GM21447 (cell line): ENCODE data around the gene ARHGAP15.
"Not testable (repeated sequence)": the region's sequence is repeated elsewhere in the genome, so short reads cannot be mapped to it uniquely, and the experiment has no call there.

Source experiments
- ATAC-seq: cut with Tn5 transposase; IDR thresholded peaks from one replicate; pipeline ENCODE4 v1.9.1; 2021; ENCODE audit not compliant: unreplicated experiment

ARHGAP15 gene

DNA sequence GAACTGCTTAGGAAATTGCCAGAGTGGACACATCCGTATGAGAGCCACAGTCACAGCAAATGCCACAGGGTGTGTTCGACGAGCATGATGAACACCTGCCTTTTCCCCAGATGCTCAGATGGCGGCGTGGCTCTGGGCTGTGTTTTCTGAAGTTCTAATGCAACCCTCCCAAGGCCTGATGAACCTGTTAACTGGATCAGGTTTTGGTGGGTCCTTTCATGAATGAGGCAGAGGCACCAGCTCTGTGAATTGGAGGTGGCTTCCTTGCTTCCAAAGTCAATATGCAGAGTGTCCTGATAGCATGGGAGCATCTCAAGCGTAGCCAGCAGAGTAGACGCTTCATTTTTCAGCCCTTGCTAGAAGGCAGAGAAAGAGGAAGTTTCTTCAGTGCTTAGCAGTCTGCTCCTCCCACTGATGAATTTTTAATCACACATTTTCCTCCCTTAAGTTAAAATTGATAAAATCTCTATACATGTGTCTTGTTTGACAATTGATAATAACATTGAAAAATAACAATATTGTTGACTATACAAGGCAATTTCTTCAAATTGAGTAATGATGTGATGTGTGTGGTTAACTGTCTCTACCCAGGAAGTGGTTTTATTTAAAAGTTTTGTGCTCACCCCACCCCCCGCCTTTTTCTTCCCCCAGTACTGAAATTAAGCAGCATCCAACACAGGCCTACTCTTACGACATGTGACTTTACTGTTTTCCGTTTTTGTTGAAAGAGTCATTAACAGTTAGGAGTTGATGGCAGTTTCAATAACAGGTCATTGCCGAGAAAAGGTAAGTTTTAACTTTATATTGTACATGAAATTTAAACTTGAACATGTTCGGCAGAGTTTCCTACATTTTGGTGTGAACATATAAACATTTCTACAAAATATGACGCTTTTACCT is at the start of gene ARHGAP15:
ARHGAP15 (plus strand) TSS at position 739 of the 900 bp plus-strand sequence.
- peak; percentile 87 for ATAC-seq

DNA sequence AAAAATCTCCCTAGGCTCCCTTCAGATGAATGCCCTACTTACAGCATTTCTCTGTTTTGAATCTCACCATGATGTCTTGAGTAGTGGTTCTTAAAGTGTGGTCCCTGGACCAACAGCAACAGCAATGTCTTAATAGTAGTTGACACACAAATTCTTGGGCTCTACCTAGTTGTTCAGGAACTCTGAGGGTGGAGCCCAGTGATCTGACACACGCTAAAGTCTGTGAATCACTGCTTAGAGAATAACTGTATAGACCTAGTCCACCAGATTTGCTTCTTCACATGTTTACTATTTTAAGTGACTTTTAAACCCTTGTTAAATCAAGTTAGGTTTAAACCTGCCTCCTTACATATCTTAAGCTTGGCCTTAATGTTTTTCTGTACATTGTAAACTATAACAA is 47.6 kb upstream of the ARHGAP15 start:
- ATAC-seq, result no peak

DNA sequence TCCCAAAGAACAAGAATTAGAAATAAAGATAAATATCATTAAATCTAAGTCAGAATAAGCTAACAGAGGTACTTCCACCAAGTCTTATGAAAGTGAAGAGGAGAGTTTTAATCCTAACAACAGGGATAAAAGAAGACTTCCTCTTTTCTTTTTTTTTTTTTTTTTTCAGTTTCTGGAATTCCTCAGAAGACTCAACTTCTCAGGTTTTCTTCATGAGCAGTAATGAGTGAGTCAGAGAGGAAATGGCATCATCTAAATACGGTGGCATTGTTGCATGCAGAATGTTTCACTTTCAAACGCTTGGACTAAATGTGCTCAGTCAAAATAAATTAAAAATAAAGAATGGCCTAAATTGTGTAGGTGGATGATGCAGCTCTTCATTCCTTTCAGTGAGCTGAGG is 45.6 kb upstream of the ARHGAP15 start:
- peak; percentile 39 for ATAC-seq

DNA sequence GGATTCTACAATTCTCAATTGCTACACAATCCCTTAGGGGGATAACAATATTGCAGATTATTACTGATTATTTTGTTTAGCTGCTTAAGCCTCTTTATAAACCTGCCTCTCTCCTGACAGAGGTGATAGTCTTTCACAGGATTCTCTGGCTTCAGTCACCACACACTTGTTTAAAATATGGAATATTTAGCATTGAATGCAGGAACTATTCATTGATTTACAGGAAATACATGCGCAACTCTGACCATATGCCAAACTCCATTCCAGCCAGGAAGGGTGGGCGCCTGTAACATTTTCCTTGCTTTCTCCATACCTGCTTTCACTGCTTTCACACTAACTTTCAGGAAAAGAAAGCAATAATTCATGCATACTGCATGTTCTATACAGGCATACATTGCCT is 44.8 kb upstream of the ARHGAP15 start:
- no peak for ATAC-seq

DNA sequence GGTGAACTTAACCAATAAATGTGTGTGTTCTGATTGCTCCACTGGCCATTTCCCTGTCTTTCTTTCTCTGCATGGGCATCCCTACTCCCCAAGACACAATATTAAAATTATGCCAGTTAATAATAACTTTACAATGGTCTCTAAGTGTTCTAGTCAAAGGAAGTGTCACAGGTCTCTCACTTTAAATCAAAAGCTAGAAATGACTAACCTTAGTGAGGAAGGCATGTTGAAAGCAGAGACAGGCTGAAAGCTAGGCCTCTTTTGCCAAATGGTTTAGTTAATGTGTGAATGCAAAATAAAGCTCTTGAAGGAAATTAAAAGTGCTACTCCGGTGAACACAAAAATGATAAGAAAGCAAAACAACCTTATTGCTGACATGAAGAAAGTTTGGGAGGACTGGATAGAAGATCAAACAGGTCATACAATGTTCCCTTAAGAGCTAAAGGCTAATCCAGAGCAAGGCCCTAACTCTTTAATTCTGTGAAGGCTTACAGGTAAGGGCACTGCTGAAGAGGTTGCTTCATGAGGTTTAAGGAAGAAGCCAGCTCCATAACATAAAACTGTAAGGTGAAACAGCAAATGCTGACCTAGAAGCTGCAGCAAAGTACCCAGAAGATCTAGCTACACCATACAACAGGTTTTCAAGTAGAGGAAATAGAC is 44.0 kb upstream of the ARHGAP15 start:
- peak; percentile 67 for ATAC-seq

DNA sequence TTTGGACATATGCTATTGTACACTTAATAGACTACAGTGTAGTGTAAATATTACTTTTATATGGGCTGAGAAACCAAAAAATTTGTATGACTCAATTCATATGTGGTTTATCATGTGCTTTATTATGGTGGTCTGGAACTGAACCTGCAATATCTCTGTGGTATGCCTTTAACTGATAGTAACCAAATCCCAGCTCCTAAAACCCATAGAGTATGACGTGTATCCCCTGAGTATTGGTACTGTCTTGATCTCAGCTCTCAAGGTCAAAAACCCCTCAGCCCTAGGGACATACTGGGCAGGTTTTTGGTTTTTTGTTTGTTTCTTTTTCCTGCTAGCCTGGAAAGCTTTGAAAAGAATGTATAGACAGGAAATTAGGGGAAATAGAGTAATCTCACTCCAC is 42.2 kb upstream of the ARHGAP15 start:
- no peak for ATAC-seq

DNA sequence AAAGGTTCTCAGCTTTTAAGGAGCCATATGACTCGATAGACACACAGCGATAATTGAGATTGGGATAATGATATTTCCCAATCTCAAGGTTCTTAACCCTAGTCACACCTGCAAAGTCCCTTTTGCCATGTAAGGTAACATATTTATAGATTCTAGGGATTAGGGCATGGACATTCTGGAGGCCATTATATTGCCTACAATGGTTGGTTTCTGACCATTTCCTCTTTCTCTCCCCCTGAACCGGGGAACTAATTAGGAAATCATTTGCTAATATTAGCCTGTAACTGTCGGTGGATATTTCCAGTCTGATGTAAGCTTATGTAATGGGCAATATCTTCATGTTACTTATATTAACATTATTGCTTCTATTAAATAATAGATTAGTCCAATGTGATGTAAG is 40.8 kb upstream of the ARHGAP15 start:
- no peak for ATAC-seq

DNA sequence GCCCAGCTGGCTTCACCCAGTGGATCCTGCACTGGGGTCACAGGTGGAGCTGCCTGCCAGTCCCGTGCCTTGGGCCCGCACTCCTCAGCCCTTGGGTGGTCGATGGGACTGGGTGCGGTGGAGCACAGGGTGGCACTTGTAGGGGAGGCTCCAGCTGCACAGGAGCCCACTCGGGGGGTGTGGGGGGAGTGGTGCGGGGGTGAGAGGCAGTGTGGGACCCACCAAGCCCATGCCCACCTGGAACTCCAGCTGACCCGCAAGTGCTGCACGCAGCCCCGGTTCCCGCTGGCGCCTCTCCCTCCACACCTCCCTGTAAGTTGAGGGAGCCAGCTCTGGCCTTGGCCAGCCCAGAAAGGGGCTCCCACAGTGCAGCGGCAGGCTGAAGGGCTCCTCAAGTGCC is 39.7 kb upstream of the ARHGAP15 start:
- ATAC-seq, result not testable (repeated sequence)

DNA sequence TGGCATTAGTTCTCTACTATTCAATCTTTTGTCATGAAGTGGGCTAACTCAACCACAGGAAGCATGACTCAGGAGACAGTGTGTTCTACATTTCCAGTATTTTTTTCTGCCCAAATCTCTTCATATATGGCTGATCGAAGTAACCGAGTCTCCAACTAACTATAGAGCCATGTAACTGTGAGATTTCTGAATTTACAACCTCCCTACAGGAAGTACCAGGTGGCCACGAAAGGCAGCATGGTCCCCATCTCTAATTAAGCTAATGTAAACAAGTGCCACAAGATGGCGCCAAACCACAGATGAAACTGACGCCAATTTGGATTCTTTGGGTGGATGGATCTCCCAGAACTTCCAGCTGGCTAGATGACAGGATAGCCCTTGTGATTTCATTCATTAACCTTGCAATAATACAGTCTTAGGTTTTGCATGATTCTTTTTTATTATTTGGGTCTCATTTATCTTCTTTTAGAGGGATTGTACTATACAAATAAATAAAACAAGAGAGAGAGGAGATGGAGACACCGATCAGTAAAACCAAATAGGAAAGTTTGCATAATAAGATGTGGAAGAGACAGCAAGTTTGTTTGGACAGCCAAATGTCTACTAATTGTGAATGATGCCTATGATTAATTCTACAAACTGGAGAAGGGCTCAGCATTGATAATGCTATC is 18.3 kb upstream of the ARHGAP15 start:
- ATAC-seq, result peak; percentile 87

DNA sequence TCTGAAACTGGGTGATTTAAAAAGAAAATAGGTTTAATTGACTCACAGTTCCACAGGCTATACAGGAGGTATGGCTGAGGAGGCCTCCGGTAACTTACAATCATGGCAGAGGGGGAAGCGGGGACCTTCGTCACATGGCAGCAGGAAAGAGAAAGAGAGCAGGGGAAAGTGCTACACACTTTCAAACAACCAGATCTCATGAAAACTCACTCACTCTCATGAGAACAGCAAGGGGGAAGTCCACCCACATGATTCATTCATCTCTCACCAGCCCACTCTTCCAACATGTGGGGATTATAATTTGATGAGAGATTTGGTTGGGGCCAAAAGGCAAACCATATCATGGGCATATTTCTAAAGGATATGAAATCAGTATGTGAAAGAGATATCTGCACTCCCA is 12.0 kb upstream of the ARHGAP15 start:
- ATAC-seq, result no peak

DNA sequence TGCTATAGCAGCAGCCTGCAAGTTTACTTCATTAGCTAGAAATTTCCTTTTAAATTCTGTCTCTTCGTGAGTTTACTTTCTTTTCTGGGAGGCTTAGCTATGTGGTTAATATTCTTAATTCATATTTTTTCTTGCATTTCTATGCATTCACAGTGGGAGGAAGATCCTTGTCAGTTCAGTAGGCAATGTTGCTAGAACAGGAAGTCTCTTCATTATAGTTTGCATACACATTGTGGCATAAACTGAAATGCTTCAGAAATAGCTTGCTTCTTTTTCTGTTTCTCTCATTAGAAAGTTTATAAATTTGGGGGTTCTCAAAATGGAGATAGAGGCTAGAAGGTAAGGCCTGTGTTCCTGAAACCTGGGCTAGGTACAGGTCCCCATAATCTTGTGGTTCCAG is 8.1 kb upstream of the ARHGAP15 start:
- no peak for ATAC-seq

DNA sequence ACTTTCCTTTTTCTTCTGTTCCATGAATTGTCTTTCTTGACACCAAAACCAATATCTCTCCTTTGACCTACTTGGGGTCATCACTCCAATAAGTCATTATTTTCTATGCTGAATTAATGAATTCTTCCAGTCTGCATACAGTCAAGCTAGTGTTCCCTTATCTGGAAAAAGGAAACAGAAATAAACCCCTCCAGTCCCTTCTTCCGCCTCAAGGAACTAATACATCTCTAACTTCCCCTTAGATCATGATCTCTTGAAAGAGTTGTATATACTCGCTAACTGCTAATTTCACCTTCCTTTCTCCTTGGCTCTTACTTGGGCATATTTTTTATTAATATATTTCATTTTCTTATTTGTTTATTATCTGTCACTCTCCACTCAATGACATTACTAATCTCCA is 7.3 kb upstream of the ARHGAP15 start:
- ATAC-seq, result no peak

DNA sequence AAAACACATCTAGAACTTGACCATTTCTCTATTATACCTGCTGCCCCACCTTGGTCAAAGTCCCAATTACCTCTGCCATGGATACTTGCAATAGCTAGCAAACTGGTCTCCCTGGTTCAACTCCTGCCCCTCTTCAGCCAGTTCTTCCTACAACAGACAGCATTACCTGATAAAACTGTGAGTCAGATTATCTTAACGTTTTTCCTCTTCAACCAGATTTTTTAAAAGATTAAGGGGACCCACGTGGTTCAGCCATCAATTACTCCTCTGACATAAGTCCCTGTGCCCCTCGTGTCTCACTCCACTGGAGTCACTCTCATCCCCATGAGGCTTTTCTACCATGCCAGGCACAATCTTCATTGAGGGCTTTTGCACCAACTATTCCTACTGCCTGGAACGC is 5.3 kb upstream of the ARHGAP15 start:
- no peak for ATAC-seq

DNA sequence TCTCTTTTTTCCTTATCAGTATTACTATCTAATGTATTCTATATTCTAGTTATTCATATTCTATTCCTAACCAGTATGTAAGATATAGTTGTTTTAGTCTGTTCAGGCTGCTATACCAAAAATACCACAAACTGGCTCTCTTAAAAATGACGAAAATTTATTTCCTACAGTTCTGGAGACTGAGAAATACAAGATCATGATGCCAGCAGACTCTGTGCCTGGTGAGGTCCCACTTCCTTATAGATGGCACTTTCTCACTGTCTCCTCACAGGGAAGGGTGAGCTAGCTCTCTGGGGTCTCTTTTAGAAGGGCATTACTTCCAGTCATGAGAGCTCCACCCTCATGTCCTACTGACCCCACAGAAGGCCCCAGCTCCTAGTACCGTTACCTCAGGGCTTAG is 4.8 kb upstream of the ARHGAP15 start:
- no peak for ATAC-seq

DNA sequence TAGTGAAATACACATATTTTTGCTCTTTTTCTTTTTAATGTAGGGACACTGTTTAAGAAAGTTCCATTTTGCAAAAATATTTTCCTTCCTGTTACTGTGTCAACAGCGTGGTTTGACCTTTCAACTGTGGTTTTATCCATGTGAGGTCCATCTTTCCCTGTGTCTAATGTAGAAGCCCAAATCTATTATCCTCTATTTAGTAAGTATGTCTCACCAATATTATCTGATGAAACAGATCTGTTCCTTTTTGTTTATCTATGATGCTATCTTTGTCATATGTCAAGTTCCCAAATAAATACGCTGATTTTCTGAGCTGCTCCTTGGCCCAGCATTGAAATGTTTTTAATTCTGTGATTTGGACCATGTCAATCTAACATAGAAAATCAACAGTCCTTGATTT is 3.5 kb upstream of the ARHGAP15 start:
- ATAC-seq, result no peak

DNA sequence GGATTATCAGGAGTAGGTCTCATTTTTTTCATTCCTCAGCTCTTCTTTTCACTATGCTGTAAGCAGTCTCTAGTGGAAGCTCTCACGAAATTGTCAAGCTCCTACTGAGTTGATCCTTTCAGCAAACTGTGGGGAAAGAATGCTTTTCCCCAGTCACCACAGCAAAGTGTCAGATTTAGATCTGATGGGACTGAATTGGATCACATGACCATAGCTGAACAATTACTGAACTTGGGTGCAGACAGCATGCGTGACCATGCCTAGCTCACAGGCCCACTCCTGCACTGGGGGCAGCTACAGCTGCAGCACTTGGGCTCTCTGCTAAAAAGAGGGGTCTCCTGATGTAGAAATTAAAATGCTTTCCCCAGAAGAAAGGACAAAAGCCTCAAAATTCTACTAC is 3.1 kb downstream of the ARHGAP15 start:
- ATAC-seq, result peak; percentile 25

DNA sequence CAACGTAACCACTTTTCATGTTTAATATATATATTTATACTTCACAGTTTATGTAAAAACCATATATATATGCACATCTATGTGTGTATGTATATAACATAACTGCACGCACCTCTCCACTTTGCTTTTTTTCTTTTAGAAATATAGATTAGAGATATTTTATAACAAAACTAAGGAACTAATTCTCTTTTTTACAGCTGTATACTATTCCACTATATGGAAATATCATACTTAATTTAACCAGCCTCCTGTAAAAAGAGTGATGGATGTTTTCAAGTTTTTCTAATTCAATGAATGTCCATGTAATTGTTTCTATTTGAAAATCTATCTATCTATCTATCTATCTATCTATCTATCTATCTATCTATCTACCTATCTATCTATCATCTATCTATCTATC is 4.6 kb downstream of the ARHGAP15 start:
- ATAC-seq, result no peak

DNA sequence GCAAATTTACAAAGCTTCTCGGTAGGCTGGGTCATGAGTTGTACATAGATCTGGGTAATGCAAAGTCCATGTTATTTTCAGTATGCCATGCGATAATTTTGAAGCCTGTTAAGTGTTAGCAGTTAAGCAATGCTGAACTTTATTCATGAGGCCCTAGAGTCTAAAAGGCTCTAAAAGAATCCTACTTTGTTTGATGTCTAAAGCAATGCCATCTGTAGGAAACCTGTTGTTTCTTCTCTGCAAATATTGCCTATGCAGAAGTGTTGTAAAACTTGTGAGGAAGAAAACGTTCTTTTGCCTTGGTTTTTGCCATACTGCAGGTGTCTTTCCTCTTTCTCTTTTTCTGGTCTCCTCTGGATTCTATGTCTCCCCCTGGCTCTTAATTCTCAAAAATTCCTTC is 9.1 kb downstream of the ARHGAP15 start:
- no peak for ATAC-seq

DNA sequence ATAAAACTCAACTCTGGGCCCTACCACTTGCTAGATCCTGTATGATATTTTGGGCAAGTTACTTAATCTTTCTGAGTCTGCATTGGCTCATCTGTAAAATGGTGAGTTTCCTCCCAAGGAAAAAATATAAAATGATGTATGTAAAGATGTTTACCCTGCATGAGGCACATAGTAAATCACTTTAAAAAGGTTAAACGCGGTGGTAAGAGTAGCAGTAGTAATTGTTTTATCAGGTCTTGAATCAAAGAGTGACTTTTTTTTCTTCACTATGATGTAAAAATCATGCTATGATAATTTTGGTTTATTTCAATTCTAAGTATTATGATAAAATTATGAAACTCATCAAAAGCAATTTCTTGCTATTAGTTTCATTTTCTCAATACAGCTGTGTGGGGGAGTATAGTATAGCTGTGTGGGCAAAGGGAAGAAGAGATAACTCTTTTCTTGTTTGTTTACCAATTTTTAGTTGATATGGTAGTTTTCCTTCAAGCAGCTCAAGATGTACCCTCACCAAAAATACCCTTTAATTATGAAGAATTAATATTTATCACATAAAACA is 10.7 kb downstream of the ARHGAP15 start:
- ATAC-seq, result peak; percentile 35

DNA sequence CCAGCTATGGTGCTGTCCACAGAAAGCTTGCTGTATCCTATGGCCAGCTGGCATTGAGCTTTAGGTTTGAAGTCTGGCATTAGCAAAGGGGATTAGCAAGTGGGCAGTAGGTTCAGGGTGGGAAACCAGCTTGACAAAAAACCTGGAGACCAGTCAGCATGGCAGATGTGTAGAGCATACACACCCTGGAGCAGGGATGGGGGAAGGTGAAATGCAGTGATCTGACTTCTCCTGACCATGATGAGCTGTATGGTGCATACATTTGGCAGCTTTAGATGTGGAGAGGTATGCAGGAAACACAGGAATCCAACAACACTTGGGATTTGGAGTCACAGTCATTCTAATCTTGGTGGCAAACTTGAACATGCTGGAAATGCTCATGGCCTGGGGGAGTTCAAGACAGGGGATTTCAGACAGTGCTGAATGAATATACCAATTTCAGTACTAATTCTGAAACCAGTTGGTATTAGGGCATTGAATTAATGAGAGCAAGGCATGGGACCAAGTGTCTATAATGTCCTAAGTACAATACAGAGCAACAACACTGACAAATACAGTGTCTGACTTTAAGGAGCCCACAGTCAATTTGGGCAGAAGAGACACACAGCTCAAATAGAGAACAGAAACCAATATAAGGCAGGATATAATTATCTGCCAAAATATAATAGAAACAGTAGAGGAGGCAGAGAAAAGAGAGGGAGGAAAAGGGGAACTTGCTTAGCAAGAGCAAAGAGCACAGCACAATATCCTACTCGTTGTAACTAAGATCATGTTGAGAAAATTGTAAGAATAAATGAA is 11.8 kb downstream of the ARHGAP15 start:
- ATAC-seq, result peak; percentile 74

DNA sequence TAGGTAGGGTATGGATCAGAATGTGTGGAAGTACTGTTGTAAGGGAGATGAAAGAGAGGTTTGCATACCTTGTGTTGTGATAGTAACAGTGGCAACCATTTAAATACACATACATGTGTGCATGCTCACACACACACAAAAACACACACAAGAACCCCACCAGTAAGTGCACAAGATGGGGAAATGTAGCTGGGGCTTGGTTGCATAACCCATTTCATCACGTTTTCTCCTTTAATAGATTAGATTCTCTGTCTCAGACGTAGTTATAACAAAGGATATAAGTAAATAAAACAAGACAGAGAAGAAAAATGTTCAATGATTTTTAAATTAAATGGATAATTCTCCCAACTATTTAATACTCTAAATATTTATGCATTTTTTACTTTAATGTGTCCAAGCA is 13.4 kb downstream of the ARHGAP15 start:
- no peak for ATAC-seq
